ENCODE measurements around the gene TBC1D4.
A peak's percentile ranks its signal among the peaks of the same experiment; 100 is the strongest.
"Not testable (repeated sequence)": the region's sequence is repeated elsewhere in the genome, so short reads cannot be mapped to it uniquely, and the experiment has no call there.

The TBC1D4 gene

GRCh38 chr13:75356421-75356820, 125.5 kb downstream of the TBC1D4 start:
- DNase-seq: no peak

- no peak for DNase-seq
Measured at GRCh38 chr13:75355609-75356008, 126.4 kb downstream of the TBC1D4 start.

DNA sequence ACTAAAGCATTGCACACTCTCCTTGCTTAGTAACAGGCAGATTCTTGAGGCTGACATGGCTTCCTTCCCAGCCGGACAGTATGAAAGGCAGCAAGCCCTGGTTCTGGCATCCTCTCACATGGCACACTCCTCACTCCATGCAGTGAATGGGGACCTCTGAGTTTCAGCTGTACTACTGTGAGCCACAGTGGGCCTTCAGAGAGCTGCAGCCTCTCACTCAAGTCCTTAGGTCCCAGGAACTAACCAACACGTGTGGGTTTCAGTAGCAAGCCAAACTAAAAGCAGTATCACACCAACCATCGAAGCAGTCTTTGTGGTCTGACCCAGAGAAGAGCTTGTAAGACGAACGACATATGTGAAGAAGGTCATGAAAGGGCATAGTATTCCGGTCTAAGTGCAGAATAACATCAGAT, 128.2 kb downstream of the TBC1D4 start:
- no peak for DNase-seq

- DNase-seq: peak; percentile 27
Measured at GRCh38 chr13:75352641-75353327, 129.2 kb downstream of the TBC1D4 start.

DNA sequence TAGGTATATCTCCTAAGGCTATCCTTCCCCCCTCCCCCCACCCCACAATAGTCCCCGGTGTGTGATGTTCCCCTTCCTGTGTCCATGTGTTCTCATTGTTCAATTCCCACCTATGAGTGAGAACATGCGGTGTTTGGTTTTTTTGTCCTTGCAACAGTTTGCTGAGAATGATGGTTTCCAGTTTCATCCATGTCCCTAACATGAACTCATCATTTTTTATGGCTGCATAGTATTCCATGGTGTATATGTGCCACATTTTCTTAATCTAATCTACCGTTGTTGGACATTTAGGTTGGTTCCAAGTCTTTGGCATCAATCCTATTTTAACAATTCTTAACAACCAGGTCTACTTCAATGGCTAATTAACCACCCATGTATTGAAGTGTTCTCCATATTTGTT, 130.4 kb downstream of the TBC1D4 start:
- not testable (repeated sequence) for DNase-seq

- no peak for DNase-seq
Measured at GRCh38 chr13:75347925-75348324, 134.0 kb downstream of the TBC1D4 start.

- no peak for DNase-seq
Measured at GRCh38 chr13:75347457-75347856, 134.5 kb downstream of the TBC1D4 start.

- DNase-seq: no peak
Measured at GRCh38 chr13:75345193-75345592, 136.8 kb downstream of the TBC1D4 start.

- DNase-seq: no peak
Measured at GRCh38 chr13:75341028-75341427, 140.9 kb downstream of the TBC1D4 start.

DNA sequence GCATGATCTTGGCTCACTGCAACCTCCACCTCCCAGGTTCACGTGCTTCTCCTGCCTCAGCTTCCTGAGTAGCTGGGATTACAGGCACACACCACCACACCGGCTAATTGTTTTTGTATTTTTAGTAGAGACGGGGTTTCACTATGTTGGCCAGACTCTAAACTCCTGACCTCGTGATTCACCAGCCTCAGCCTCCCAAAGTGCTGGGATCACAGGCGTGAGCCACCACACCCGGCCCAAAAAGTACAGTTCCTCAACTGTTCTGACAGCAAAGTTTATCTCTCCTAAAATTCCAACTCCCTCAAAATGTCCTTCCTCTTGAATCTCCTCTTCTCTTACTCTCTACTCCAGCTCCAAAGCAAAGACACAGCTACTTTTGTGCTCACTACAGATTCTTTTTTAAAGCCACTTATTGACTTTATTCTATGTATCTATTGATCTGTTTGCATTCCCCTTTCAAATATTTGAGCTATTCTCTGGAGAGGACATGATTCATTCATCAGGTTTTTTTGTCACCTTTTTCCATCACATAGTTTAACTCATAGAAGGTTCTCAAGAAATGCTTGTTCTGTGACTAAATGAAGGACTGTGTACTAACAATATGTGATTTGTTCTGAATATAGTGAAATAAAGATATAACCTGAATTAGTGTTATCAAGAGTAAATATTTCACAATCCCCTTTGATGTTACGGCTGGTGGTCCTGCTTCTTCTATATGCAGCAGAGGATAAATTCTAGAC, 142.2 kb downstream of the TBC1D4 start:
- DNase-seq: no peak

DNA sequence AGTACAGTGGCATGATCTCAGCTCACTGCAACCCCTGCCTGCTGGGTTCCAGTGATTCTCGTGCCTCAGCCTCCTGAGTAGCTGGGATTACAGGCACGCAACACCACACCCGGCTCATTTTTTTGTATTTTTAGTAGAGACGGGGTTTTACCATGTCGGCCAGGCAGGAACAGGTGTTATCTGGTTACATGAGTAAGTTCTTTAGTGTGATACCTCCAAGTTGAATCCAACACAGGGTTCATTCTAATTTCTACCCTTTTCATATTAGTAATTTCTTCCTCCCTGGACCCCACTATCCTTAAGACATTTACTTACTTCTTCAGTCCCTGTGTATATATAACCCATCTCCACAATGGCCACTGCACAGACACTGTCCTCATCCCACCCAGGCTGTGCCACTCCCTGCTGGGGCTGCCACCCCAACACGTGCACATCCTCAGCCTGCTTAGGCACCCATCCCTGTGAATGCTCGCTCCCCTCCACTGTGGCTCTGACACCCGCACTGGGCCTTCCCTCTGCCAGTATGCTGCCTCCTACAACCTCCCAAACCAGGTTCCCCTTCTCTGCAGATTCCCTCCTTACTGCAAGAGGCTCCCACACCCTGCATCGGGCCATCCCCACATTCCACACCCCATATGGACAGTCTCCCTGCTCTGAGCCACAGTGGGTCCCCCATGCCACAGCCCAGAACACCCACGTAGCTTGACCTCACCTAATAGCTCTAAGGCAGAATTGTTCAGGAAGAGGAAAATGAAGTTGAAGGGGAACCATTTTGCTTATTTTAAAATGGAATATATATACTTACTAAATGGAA, 147.1 kb downstream of the TBC1D4 start:
- no peak for DNase-seq

- DNase-seq: no peak
Measured at GRCh38 chr13:75333103-75333502, 148.9 kb downstream of the TBC1D4 start.

- DNase-seq: no peak
Measured at GRCh38 chr13:75331792-75332349, 150.1 kb downstream of the TBC1D4 start.

GRCh38 chr13:75330770-75331169, 151.2 kb downstream of the TBC1D4 start:
- DNase-seq: no peak

GRCh38 chr13:75329723-75330122, 152.2 kb downstream of the TBC1D4 start:
- DNase-seq: no peak

DNA sequence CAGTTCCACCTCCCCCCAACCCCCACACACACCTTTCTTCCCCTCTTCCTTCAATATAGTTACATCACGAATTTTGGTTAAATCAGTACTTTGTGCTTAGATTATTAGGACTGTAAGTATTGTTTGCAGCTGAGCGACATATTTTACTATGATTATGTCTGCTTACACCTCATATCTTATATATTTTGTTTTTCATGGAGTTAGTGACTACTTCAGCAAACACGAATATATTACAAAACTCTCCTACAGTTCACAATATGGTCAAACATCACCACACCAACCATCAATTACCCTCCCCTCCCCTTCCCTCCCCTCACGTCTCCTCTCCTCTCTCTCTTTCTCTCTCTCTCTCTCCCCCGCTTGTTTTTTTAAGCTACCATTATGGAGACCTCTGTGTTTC, 152.9 kb downstream of the TBC1D4 start:
- DNase-seq: no peak

DNA sequence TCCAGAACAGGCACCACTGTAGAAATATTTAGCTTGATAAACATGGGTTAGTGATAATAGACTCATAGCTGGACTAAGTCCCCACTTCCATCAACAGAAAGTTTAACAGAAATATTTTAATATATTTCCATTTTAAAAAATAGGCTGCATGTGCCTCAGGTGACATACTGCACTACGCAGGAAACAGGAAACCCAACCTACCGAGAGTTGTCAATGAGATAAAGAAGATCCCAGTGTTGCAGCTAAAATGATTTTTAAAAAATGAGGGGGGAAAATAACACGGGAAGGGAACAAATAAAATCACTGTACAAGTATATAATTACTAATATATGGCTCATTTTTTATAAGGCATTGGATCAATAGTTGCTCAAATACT, 154.8 kb downstream of the TBC1D4 start:
- DNase-seq: no peak

- DNase-seq: peak; percentile 92
Measured at GRCh38 chr13:75326173-75327134, 155.5 kb downstream of the TBC1D4 start.

DNA sequence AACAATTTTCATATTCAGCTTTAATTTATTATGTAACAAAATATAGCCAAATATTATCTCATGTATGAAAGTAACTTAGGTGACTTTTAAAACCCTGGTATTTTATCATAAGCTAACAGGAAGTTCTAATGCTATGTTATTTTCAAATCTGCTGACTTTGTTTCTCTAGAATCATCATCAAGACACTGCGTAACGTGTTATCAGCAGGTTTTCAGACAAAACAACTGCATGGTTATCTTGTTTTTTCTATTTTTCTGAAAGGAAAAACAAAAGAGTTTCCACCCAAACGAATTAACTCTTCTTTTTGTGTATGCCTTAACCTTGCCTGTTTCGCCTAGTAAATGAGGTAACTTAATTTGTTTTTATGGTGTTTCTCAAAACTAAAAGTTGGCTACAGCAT, 156.3 kb downstream of the TBC1D4 start:
- DNase-seq: no peak

- peak; percentile 45 for DNase-seq
Measured at GRCh38 chr13:75324413-75324940, 157.5 kb downstream of the TBC1D4 start.

DNA sequence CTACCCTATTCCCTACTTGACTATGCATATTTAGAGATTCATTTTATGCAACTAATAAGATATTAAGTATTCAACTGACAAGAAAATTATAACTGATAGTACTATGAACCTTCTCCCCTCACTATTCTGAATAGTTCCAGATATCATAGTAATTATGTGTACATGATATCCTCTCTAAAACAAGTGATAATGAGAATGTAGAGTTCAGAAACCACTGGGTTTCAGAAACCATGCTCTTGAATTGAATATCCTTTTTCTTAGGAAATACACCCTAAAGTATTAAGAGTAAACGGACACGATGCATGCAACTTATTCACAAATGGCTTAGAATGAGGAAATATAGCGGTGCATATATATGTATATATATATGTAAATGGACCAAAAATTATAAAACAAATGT, 160.9 kb downstream of the TBC1D4 start:
- no peak for DNase-seq

- DNase-seq: no peak
Measured at GRCh38 chr13:75319254-75319653, 162.7 kb downstream of the TBC1D4 start.
